Measurements from ENCODE around the gene MPPED1. TPM values are rescaled to one million over a fixed set of nuclear protein-coding genes. Genes with fewer than 3 reads are reported as not detected.

Gene MPPED1
- total RNA-seq, 3 donors from 2014 or later = 0.17 TPM; not detected in 2

- no peak for DNase-seq
- H3K36me3 ChIP-seq (ENCODE audit: low read depth) = no peaks in the 10 kb centered on the region
- no peaks in the 10 kb centered on the region for H3K9me3 ChIP-seq
- no peaks in the 10 kb centered on the region for H3K4me1 ChIP-seq (ENCODE audit: low read depth)
- no peak for ATAC-seq
- intact Hi-C loops (cut with DNase I, micrococcal nuclease) = no loop called here
- no peak for TF ChIP-seq CTCF (IDR thresholded peaks at IDR 0.05)
- H3K4me3 ChIP-seq = no peak overlapping the region
Measured at GRCh38 chr22:43487311-43488030, 75.7 kb downstream of the MPPED1 start.

- Histone ChIP-seq H3K4me3 (no peak overlapping the region), H3K36me3 (ENCODE audit: low read depth) (no peaks in the 10 kb centered on the region), H3K9me3 (no peaks in the 10 kb centered on the region), H3K4me1 (ENCODE audit: low read depth) (no peaks in the 10 kb centered on the region)
- no peak for TF ChIP-seq CTCF (IDR thresholded peaks at IDR 0.05)
- ATAC-seq (no peak), DNase-seq (no peak)
- intact Hi-C loops (cut with DNase I, micrococcal nuclease) = no loop called here
Measured at GRCh38 chr22:43488031-43488866, 76.4 kb downstream of the MPPED1 start.

DNA sequence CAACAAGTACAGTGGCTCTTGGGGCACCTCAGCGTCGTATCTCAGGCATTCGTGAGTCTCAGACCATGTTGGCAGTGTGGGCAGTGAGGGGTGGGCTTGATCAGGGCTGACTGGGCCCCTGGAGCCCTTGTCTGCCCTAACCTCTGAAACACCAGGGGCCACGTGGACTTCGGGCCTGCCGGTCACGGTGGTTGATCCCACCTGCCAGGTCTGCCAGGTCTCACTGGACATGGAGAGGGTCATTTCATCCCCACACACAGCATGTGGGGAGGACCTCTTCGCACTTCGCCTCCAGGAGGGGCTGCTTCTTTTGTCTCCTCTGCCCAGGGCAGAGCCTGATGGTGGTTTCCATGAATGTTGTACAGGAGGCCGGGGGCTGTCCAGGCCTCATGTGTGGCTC is 77.1 kb downstream of the MPPED1 start:
- no peaks in the 10 kb centered on the region for H3K36me3 ChIP-seq (ENCODE audit: low read depth)
- TF ChIP-seq CTCF (IDR thresholded peaks at IDR 0.05) = no peak
- no peaks in the 10 kb centered on the region for H3K9me3 ChIP-seq
- no peak for ATAC-seq
- H3K4me3 ChIP-seq = no peak overlapping the region
- no peaks in the 10 kb centered on the region for H3K4me1 ChIP-seq (ENCODE audit: low read depth)
- intact Hi-C loops (cut with DNase I, micrococcal nuclease) = no loop called here
- no peak for DNase-seq

DNA sequence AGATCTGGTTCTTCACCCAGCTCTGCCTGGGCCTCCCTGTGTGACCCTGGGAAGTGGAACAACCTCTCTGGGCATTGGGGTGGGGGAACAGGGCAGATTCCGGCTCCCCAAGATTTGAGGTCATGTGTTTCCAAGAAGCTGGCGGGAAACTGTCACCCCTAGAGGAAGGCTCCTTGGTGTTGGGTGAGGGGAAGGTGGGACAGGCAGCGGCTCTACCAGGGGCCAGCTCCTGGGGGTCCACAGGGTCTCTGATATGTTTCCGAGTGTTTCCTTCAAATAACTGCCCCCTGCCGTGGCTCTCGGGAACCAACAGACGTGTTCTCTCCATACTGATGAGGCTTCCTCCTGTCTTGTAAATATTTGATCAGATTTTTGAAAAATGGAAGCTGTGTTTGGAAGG is 78.5 kb downstream of the MPPED1 start:
- no peaks in the 10 kb centered on the region for H3K36me3 ChIP-seq (ENCODE audit: low read depth)
- intact Hi-C loops (cut with DNase I, micrococcal nuclease) = no loop called here
- no peak for TF ChIP-seq CTCF (IDR thresholded peaks at IDR 0.05)
- H3K4me3 ChIP-seq = no peak overlapping the region
- H3K9me3 ChIP-seq = no peaks in the 10 kb centered on the region
- ATAC-seq (no peak), DNase-seq (no peak)
- H3K4me1 ChIP-seq (ENCODE audit: low read depth) = no peaks in the 10 kb centered on the region

DNA sequence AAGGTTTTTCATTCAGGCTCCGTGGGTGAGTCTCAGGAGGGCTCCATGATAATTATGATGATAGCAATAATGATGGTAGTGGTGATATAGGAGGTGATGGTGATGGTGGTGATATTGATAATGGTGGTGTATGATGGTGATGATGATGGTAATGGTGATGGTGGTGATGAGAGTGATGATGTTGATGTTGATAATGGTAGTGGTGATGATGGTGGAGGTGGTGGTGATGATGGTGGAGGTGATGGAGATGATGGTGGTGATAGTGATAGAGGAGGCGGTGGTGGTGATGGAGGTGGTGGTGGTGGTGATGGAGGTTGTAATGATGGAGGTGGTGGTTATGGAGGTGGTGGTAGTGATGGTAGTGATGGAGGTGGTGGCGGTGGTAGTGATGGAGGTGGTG is 79.4 kb downstream of the MPPED1 start:
- intact Hi-C loops (cut with DNase I, micrococcal nuclease) = no loop called here

More for the DNA sequence above, 79.4 kb downstream of the MPPED1 start:
- no peak for TF ChIP-seq CTCF (IDR thresholded peaks at IDR 0.05)
- H3K9me3 ChIP-seq = no peaks in the 10 kb centered on the region
- H3K4me1 ChIP-seq (ENCODE audit: low read depth) = no peaks in the 10 kb centered on the region
- DNase-seq (no peak), ATAC-seq (no peak)
- H3K4me3 ChIP-seq = no peak overlapping the region
- H3K36me3 ChIP-seq (ENCODE audit: low read depth) = no peaks in the 10 kb centered on the region
